Liver (tissue), 3 donors: ENCODE results near the gene ABCA13.

Experiments used
- FOXA1 ChIP-seq: IDR thresholded peaks from 2 replicates; pipeline ENCODE4 v1.6.1; 2016; ENCODE audit warnings: antibody characterized with exemption
- GABPA ChIP-seq, 2 donors: IDR thresholded peaks in 1 of 2; conservative IDR thresholded peaks in 1 of 2; 2 replicates each; pipeline ENCODE4 v1.6.1; 2016; ENCODE audit warnings: antibody characterized with exemption in 2 of 2, mild to moderate bottlenecking in 1 of 2, moderate library complexity in 1 of 2
- TF ChIP-seq, protein P1 (sequence below): fragments of 150-350 bp; IDR thresholded peaks from 2 replicates; pipeline ENCODE4 v1.5.1; 2017; ENCODE audit warnings: improper control_type of control experiment, low read depth, low read length; ENCODE audit not compliant: missing input control
- donor health status: healthy.
- donor health status: healthy.

DNA sequence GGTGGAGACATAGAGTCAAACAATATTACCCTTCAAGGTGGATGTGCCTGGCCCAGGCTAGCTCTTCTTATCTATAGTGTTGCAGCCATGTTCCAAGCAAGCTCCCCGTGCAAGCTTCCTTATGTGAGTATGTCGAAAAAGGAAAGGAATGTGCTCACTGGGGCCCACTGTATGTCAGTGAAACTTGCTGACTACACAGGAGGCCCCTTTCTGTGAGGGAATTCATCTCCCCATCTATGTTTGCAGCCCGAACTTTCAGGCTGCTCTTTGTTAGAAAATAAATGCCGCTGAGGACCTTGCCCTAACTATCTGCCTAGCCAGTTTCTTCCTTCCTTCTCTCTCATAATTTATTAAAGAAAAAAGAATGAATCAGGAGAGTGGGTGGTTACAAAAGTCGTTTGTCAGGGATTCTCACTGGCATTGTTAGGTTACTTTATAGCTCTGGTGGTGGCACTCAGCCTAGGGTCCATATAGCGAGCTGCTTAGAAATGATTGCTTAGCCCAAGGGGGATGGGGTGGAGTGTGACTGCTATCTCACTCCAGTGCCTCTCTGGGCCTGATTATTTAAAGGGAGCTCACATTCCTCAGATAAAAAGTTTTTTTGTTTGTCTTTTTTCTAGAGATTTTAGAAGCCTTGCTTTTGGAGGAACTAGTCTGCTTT is 302.1 kb downstream of the ABCA13 start:
- no peak for TF ChIP-seq GABPA (IDR thresholded peaks at IDR 0.05 in 1 of 2, conservative IDR thresholded peaks at IDR 0.05 in 1 of 2)
- no peak for TF ChIP-seq FOXA1
- TF ChIP-seq, protein P1, sequence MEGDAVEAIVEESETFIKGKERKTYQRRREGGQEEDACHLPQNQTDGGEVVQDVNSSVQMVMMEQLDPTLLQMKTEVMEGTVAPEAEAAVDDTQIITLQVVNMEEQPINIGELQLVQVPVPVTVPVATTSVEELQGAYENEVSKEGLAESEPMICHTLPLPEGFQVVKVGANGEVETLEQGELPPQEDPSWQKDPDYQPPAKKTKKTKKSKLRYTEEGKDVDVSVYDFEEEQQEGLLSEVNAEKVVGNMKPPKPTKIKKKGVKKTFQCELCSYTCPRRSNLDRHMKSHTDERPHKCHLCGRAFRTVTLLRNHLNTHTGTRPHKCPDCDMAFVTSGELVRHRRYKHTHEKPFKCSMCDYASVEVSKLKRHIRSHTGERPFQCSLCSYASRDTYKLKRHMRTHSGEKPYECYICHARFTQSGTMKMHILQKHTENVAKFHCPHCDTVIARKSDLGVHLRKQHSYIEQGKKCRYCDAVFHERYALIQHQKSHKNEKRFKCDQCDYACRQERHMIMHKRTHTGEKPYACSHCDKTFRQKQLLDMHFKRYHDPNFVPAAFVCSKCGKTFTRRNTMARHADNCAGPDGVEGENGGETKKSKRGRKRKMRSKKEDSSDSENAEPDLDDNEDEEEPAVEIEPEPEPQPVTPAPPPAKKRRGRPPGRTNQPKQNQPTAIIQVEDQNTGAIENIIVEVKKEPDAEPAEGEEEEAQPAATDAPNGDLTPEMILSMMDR: no peak
